Kidney epithelial cell (primary cell): ENCODE results near the gene PSMB5. TPM values are rescaled to one million over a fixed set of nuclear protein-coding genes. Genes with fewer than 3 reads are reported as not detected.

Experiments
- DNase-seq: peaks from one replicate; pipeline ENCODE4 v3.0.0-alpha.2; 2010; ENCODE audit warnings: low read depth
- H3K27me3 ChIP-seq: 2 replicates; pipeline ENCODE4 v1.6.0; 2011; ENCODE audit warnings: low read length; ENCODE audit not compliant: control insufficient read depth, insufficient read depth
- H3K36me3 ChIP-seq: 2 replicates; pipeline ENCODE4 v1.5.1; 2011; ENCODE audit warnings: low read length; ENCODE audit not compliant: control insufficient read depth, insufficient read depth
- H3K4me3 ChIP-seq: 2 replicates; pipeline ENCODE4 v1.5.1; 2011; ENCODE audit warnings: low read depth, mild to moderate bottlenecking, control low read depth, low read length
- total RNA-seq: library from RNA; depleted of rRNA; stranded (reverse); fragments of >200 nt; gene quantifications from 2 replicates; pipeline ENCODE4 v1.2.3, GENCODE V29; 2015
- TF ChIP-seq, protein P1 (sequence below): IDR thresholded peaks from 2 replicates; pipeline ENCODE4 v1.5.1; 2011; ENCODE audit warnings: mild to moderate bottlenecking, moderate library complexity, low read length, control low read depth, inconsistent platforms; ENCODE audit not compliant: insufficient read depth, poor library complexity, severe bottlenecking

PSMB5 gene
- total RNA-seq, 1 donor from 2014 or later: 199 TPM

DNA sequence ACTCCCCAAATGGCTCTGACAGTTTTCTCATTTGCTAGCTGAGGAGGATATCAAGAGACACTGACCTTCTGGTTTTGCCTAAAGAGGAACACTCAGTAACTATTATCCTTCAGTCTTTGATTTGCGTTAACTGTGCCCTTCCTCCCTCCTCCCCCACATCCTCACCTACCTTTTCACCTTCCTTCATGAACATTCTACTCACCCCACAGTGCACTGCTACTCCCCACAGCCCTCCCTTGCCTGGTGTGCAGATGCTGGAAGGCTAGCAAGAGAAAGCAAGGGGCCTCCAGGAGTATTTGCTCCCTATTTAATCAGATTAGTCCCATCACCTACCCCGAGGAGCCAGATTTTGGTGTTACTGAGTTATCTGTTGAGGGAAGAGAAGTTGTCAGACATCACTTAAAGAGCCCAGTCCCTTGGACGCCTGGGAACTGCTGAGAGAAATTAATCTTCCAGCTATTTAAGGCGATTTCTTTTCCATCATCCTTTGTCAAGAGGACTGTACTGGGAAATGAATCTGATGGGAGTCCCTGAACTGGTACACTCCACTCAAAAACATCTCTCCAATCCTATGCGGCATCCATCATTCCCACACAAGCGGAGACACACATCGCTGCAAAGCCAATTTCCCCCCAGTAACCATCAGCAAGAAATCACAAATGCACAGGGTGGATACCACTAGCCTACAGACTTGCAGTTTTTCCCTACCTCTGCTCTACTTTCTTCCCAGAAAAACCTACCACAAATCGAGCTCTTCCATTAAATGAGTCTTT lies 11.5 kb downstream of the PSMB5 start:
- no peak for DNase-seq
- H3K27me3 ChIP-seq: no peaks in the 10 kb centered on the region
- no peak overlapping the region for H3K4me3 ChIP-seq
- TF ChIP-seq, protein P1, sequence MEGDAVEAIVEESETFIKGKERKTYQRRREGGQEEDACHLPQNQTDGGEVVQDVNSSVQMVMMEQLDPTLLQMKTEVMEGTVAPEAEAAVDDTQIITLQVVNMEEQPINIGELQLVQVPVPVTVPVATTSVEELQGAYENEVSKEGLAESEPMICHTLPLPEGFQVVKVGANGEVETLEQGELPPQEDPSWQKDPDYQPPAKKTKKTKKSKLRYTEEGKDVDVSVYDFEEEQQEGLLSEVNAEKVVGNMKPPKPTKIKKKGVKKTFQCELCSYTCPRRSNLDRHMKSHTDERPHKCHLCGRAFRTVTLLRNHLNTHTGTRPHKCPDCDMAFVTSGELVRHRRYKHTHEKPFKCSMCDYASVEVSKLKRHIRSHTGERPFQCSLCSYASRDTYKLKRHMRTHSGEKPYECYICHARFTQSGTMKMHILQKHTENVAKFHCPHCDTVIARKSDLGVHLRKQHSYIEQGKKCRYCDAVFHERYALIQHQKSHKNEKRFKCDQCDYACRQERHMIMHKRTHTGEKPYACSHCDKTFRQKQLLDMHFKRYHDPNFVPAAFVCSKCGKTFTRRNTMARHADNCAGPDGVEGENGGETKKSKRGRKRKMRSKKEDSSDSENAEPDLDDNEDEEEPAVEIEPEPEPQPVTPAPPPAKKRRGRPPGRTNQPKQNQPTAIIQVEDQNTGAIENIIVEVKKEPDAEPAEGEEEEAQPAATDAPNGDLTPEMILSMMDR: no peak
- H3K36me3 ChIP-seq: no peaks in the 10 kb centered on the region

DNA sequence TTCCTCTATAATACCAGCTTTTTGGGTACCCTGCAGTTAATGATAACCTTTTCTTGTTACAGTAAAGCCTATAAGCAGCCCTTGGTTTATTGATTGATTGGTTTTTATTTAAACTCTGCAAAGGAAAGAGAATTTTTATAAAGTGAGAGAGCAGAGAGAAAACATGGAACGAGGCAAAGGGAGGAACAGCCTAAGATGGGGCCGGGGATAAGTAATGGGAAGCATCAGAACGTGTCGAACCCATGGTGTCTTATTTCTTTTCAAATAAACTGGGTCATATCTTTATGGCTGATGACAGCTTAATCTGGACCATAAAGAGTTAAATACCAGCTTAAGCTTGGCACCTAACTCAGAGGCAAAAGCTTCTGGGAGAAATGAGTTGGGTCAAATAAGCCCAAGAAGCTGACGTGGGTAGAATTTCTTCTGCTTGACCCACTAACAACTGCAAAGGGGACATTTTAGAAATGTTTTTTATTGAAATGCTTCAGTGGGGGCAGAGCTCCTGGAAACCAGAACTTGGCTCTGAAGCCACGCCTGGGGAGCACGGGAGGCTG lies 12.7 kb downstream of the PSMB5 start:
- DNase-seq: no peak
- no peak overlapping the region for H3K4me3 ChIP-seq
- no peaks in the 10 kb centered on the region for H3K27me3 ChIP-seq
- no peaks in the 10 kb centered on the region for H3K36me3 ChIP-seq
- TF ChIP-seq, protein P1: no peak

DNA sequence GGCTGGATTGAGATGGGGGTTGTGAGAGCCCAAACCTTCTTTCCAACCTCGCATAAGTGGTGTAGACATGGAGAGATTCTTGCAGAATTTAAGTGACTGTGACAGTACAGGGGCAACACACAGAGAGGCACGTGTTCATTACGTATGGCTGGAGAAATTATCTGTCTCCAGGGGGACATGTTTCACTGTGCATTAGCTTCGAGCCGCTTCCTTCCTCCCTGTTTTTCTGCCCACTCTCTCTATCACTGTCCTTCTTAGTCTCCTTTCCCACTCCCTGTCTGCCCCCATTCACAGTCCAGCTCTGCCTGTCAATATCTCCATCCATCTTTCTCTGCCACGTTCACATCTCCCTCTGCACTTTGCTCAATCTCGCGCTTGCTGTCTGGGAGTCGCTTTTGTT lies 13.3 kb downstream of the PSMB5 start:
- TF ChIP-seq, protein P1: no peak
- DNase-seq: no peak
- no peak overlapping the region for H3K4me3 ChIP-seq
- H3K36me3 ChIP-seq: no peaks in the 10 kb centered on the region
- H3K27me3 ChIP-seq: no peaks in the 10 kb centered on the region

DNA sequence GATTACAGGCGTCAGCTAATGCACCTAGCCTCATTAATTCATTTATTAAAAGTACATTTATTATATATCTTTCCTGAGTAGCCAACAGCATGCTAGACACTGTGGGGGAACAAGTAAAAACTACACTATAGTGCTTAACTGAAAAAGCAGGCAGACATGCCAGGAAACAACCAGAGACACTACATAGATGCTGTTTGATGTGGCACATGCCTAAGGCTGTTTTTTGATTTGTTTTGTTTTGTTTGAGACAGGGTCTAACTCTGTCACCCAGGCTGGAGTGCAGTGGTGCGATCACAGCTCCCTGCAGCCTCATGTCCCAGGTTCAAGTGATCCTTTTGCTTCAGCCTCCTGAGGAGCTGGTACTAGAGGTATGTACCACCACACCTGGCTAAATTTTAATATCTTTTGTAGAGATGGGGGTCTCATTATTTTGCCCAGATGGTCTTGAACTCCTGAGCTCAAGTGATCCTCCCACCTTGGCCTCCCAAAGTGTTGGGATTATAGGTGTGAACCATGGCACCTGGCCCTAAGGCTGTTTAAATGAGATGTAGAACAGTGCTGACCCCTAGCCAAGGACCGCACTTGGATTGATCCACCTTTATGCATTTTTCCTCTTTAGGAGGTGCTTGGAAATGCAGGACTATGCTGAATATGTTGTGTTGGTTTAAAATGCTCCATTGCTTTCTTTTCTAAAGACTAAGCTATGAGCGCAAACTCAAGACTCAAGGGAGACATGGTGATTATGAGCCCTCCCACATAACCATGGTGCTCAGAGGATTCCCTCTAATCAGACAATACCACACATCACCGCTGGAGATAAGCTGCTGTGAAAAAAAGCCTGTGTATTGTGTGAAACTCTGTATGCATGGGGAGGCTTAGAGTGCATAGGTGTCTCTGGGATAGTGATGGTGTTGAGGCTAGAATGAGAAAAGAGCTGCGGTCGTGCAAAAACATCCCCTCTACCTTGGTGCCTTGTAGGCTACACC lies 14.3 kb downstream of the PSMB5 start:
- Histone ChIP-seq H3K4me3 (no peak overlapping the region), H3K27me3 (no peaks in the 10 kb centered on the region), H3K36me3 (no peaks in the 10 kb centered on the region)
- TF ChIP-seq, protein P1: no peak
- no peak for DNase-seq

DNA sequence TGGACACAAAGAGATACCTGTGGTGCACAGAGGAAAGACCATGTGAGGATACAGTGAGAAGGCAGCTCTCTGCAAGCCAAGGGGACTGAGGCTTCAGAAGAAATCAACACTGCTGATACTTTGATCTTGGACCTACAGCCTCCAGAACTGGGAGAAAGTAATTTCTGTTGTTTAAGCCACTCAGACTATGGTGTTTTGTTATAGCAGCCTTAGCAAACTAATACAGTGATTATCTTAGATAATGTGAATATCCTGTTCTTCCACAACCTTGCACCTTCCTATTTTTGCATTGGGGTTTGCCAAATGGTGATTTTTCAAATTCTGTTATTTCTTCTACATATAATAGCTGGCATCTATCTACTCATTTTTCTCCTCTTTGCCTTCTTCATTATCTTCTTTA lies 16.6 kb downstream of the PSMB5 start:
- no peaks in the 10 kb centered on the region for H3K36me3 ChIP-seq
- no peak for DNase-seq
- TF ChIP-seq, protein P1: no peak

More for the DNA sequence above, 16.6 kb downstream of the PSMB5 start:
- Histone ChIP-seq H3K4me3 (no peak overlapping the region), H3K27me3 (no peaks in the 10 kb centered on the region)
